GM20000 (cell line): ENCODE results near the gene MLF2.

Experiments used
- DNase-seq: peaks from one replicate; pipeline ENCODE4 v3.0.0; 2012; ENCODE audit warnings: low spot score
- CTCF ChIP-seq: IDR thresholded peaks from 2 replicates; pipeline ENCODE4 v1.5.1; 2012; ENCODE audit warnings: mild to moderate bottlenecking, control low read depth; ENCODE audit errors: extremely low read depth, missing control alignments

The MLF2 gene

GRCh38 chr12:6771509-6772330, 18.8 kb upstream of the MLF2 start:
- DNase-seq, result no peak
- TF ChIP-seq CTCF, result no peak

GRCh38 chr12:6771091-6771495, 18.2 kb upstream of the MLF2 start:
- no peak for TF ChIP-seq CTCF
- DNase-seq, result no peak

- no peak for DNase-seq
- TF ChIP-seq CTCF, result no peak
Measured at GRCh38 chr12:6770600-6770999, 17.7 kb upstream of the MLF2 start.

GRCh38 chr12:6770094-6770493, 17.2 kb upstream of the MLF2 start:
- no peak for DNase-seq
- no peak for TF ChIP-seq CTCF

- DNase-seq, result no peak
- no peak for TF ChIP-seq CTCF
Measured at GRCh38 chr12:6769666-6770065, 16.7 kb upstream of the MLF2 start.

- no peak for DNase-seq
- TF ChIP-seq CTCF, result no peak
Measured at GRCh38 chr12:6768990-6769389, 16.0 kb upstream of the MLF2 start.

- TF ChIP-seq CTCF, result no peak
- DNase-seq, result no peak
Measured at GRCh38 chr12:6768437-6768914, 15.5 kb upstream of the MLF2 start.
